ENCODE data around the gene SLC13A3. TPM values are rescaled to one million over a fixed set of nuclear protein-coding genes. Genes with fewer than 3 reads are reported as not detected.

SLC13A3 gene
- polyA plus RNA-seq, 2 donors, result 0.22 to 0.45 TPM

GRCh38 chr20:46575394-46575793, 75.9 kb downstream of the SLC13A3 start:
- no peak overlapping the region for H3K4me3 ChIP-seq (ENCODE audit: low read depth in 1 of 2, low read length in 2 of 2)

GRCh38 chr20:46573788-46574584, 77.3 kb downstream of the SLC13A3 start:
- 75 to 79% methylated on average over 19 of the region's 19 CpGs for whole genome bisulfite sequencing, 2 donors
- Histone ChIP-seq H3K27me3 (ENCODE audit: control insufficient read depth in 1 of 2, insufficient read depth in 2 of 2, low read length in 2 of 2) (no peaks in the 10 kb centered on the region), H3K4me3 (ENCODE audit: low read depth in 1 of 2, low read length in 2 of 2) (no peak overlapping the region), H3K36me3 (ENCODE audit: control insufficient read depth in 2 of 2, insufficient read depth in 2 of 2, low read length in 1 of 2) (no peaks in the 10 kb centered on the region), H3K27ac (ENCODE audit: low read depth in 2 of 2, low read length in 1 of 2) (no peak overlapping the region), H3K4me1 (ENCODE audit: control insufficient read depth in 2 of 2, insufficient read depth in 2 of 2, low read length in 1 of 2) (peaks cover 0 to 2% of the 10 kb centered on the region in 2 donors), H3K9me3 (ENCODE audit: control insufficient read depth in 2 of 2, insufficient read depth in 1 of 2, low read depth in 1 of 2, low read length in 1 of 2) (no peaks in the 10 kb centered on the region)

More at GRCh38 chr20:46575394-46575793, 75.9 kb downstream of the SLC13A3 start:
- 63% methylated on average over 5 of the region's 5 CpGs for WGBS, 2 donors
- Histone ChIP-seq H3K4me1 (ENCODE audit: control insufficient read depth in 2 of 2, insufficient read depth in 2 of 2, low read length in 1 of 2) (peaks cover 0 to 2% of the 10 kb centered on the region in 2 donors), H3K9me3 (ENCODE audit: control insufficient read depth in 2 of 2, insufficient read depth in 1 of 2, low read depth in 1 of 2, low read length in 1 of 2) (no peaks in the 10 kb centered on the region), H3K27me3 (ENCODE audit: control insufficient read depth in 1 of 2, insufficient read depth in 2 of 2, low read length in 2 of 2) (no peaks in the 10 kb centered on the region), H3K36me3 (ENCODE audit: control insufficient read depth in 2 of 2, insufficient read depth in 2 of 2, low read length in 1 of 2) (no peaks in the 10 kb centered on the region), H3K27ac (ENCODE audit: low read depth in 2 of 2, low read length in 1 of 2) (no peak overlapping the region)

- no peaks in the 10 kb centered on the region for H3K36me3 ChIP-seq (ENCODE audit: control insufficient read depth in 2 of 2, insufficient read depth in 2 of 2, low read length in 1 of 2)
- no peaks in the 10 kb centered on the region for H3K9me3 ChIP-seq (ENCODE audit: control insufficient read depth in 2 of 2, insufficient read depth in 1 of 2, low read depth in 1 of 2, low read length in 1 of 2)
- WGBS, 2 donors, result 74 to 75% methylated on average over 6 of the region's 6 CpGs
- H3K4me1 ChIP-seq (ENCODE audit: control insufficient read depth in 2 of 2, insufficient read depth in 2 of 2, low read length in 1 of 2), result peaks cover 2 to 3% of the 10 kb centered on the region in 2 donors
- H3K4me3 ChIP-seq (ENCODE audit: low read depth in 1 of 2, low read length in 2 of 2), result no peak overlapping the region
- no peaks in the 10 kb centered on the region for H3K27me3 ChIP-seq (ENCODE audit: control insufficient read depth in 1 of 2, insufficient read depth in 2 of 2, low read length in 2 of 2)
- H3K27ac ChIP-seq (ENCODE audit: low read depth in 2 of 2, low read length in 1 of 2), result no peak overlapping the region
Measured at GRCh38 chr20:46573234-46573633, 78.0 kb downstream of the SLC13A3 start.

- Histone ChIP-seq H3K27ac (ENCODE audit: low read depth in 2 of 2, low read length in 1 of 2) (no peak overlapping the region), H3K36me3 (ENCODE audit: control insufficient read depth in 2 of 2, insufficient read depth in 2 of 2, low read length in 1 of 2) (no peaks in the 10 kb centered on the region), H3K4me1 (ENCODE audit: control insufficient read depth in 2 of 2, insufficient read depth in 2 of 2, low read length in 1 of 2) (peaks cover 2 to 3% of the 10 kb centered on the region in 2 donors), H3K27me3 (ENCODE audit: control insufficient read depth in 1 of 2, insufficient read depth in 2 of 2, low read length in 2 of 2) (no peaks in the 10 kb centered on the region), H3K9me3 (ENCODE audit: control insufficient read depth in 2 of 2, insufficient read depth in 1 of 2, low read depth in 1 of 2, low read length in 1 of 2) (no peaks in the 10 kb centered on the region), H3K4me3 (ENCODE audit: low read depth in 1 of 2, low read length in 2 of 2) (no peak overlapping the region)
- WGBS, 2 donors, result 89 to 93% methylated on average over 3 of the region's 3 CpGs
Measured at GRCh38 chr20:46572790-46573189, 78.5 kb downstream of the SLC13A3 start.

- no peak overlapping the region for H3K27ac ChIP-seq (ENCODE audit: low read depth in 2 of 2, low read length in 1 of 2)
- WGBS, 2 donors, result 61% methylated on average over 8 of the region's 8 CpGs
Measured at GRCh38 chr20:46572153-46572552, 79.1 kb downstream of the SLC13A3 start.

GRCh38 chr20:46571418-46571817, 79.8 kb downstream of the SLC13A3 start:
- Histone ChIP-seq H3K9me3 (ENCODE audit: control insufficient read depth in 2 of 2, insufficient read depth in 1 of 2, low read depth in 1 of 2, low read length in 1 of 2) (no peaks in the 10 kb centered on the region), H3K4me3 (ENCODE audit: low read depth in 1 of 2, low read length in 2 of 2) (no peak overlapping the region), H3K27ac (ENCODE audit: low read depth in 2 of 2, low read length in 1 of 2) (no peak overlapping the region), H3K36me3 (ENCODE audit: control insufficient read depth in 2 of 2, insufficient read depth in 2 of 2, low read length in 1 of 2) (no peaks in the 10 kb centered on the region), H3K4me1 (ENCODE audit: control insufficient read depth in 2 of 2, insufficient read depth in 2 of 2, low read length in 1 of 2) (peaks cover 2 to 3% of the 10 kb centered on the region in 2 donors), H3K27me3 (ENCODE audit: control insufficient read depth in 1 of 2, insufficient read depth in 2 of 2, low read length in 2 of 2) (no peaks in the 10 kb centered on the region)
- WGBS, 2 donors, result 96 to 98% methylated on average over 2 of the region's 2 CpGs

More at GRCh38 chr20:46572153-46572552, 79.1 kb downstream of the SLC13A3 start:
- no peak overlapping the region for H3K4me3 ChIP-seq (ENCODE audit: low read depth in 1 of 2, low read length in 2 of 2)
- H3K4me1 ChIP-seq (ENCODE audit: control insufficient read depth in 2 of 2, insufficient read depth in 2 of 2, low read length in 1 of 2), result peaks cover 2 to 3% of the 10 kb centered on the region in 2 donors
- H3K9me3 ChIP-seq (ENCODE audit: control insufficient read depth in 2 of 2, insufficient read depth in 1 of 2, low read depth in 1 of 2, low read length in 1 of 2), result no peaks in the 10 kb centered on the region
- H3K36me3 ChIP-seq (ENCODE audit: control insufficient read depth in 2 of 2, insufficient read depth in 2 of 2, low read length in 1 of 2), result no peaks in the 10 kb centered on the region
- H3K27me3 ChIP-seq (ENCODE audit: control insufficient read depth in 1 of 2, insufficient read depth in 2 of 2, low read length in 2 of 2), result no peaks in the 10 kb centered on the region

- 78 to 80% methylated on average over 5 of the region's 5 CpGs for WGBS, 2 donors
- Histone ChIP-seq H3K4me1 (ENCODE audit: control insufficient read depth in 2 of 2, insufficient read depth in 2 of 2, low read length in 1 of 2) (peaks cover 2 to 3% of the 10 kb centered on the region in 2 donors), H3K9me3 (ENCODE audit: control insufficient read depth in 2 of 2, insufficient read depth in 1 of 2, low read depth in 1 of 2, low read length in 1 of 2) (no peaks in the 10 kb centered on the region), H3K27me3 (ENCODE audit: control insufficient read depth in 1 of 2, insufficient read depth in 2 of 2, low read length in 2 of 2) (no peaks in the 10 kb centered on the region), H3K36me3 (ENCODE audit: control insufficient read depth in 2 of 2, insufficient read depth in 2 of 2, low read length in 1 of 2) (no peaks in the 10 kb centered on the region), H3K27ac (ENCODE audit: low read depth in 2 of 2, low read length in 1 of 2) (no peak overlapping the region), H3K4me3 (ENCODE audit: low read depth in 1 of 2, low read length in 2 of 2) (no peak overlapping the region)
Measured at GRCh38 chr20:46570956-46571355, 80.3 kb downstream of the SLC13A3 start.

GRCh38 chr20:46569961-46570360, 81.3 kb downstream of the SLC13A3 start:
- H3K9me3 ChIP-seq (ENCODE audit: control insufficient read depth in 2 of 2, insufficient read depth in 1 of 2, low read depth in 1 of 2, low read length in 1 of 2), result no peaks in the 10 kb centered on the region
- no peaks in the 10 kb centered on the region for H3K36me3 ChIP-seq (ENCODE audit: control insufficient read depth in 2 of 2, insufficient read depth in 2 of 2, low read length in 1 of 2)
- WGBS, 2 donors, result 84 to 87% methylated on average over 5 of the region's 5 CpGs
- no peak overlapping the region for H3K4me3 ChIP-seq (ENCODE audit: low read depth in 1 of 2, low read length in 2 of 2)
- no peaks in the 10 kb centered on the region for H3K27me3 ChIP-seq (ENCODE audit: control insufficient read depth in 1 of 2, insufficient read depth in 2 of 2, low read length in 2 of 2)
- no peak overlapping the region for H3K27ac ChIP-seq (ENCODE audit: low read depth in 2 of 2, low read length in 1 of 2)
- H3K4me1 ChIP-seq (ENCODE audit: control insufficient read depth in 2 of 2, insufficient read depth in 2 of 2, low read length in 1 of 2), result peaks cover 2 to 3% of the 10 kb centered on the region in 2 donors

- H3K27ac ChIP-seq (ENCODE audit: low read depth in 2 of 2, low read length in 1 of 2), result no peak overlapping the region
- WGBS, 2 donors, result 14 to 18% methylated on average over 10 of the region's 10 CpGs
Measured at GRCh38 chr20:46568570-46569129, 82.6 kb downstream of the SLC13A3 start.

More at GRCh38 chr20:46568570-46569129, 82.6 kb downstream of the SLC13A3 start:
- Histone ChIP-seq H3K4me1 (ENCODE audit: control insufficient read depth in 2 of 2, insufficient read depth in 2 of 2, low read length in 1 of 2) (peaks cover 2 to 3% of the 10 kb centered on the region in 2 donors), H3K36me3 (ENCODE audit: control insufficient read depth in 2 of 2, insufficient read depth in 2 of 2, low read length in 1 of 2) (no peaks in the 10 kb centered on the region), H3K9me3 (ENCODE audit: control insufficient read depth in 2 of 2, insufficient read depth in 1 of 2, low read depth in 1 of 2, low read length in 1 of 2) (no peaks in the 10 kb centered on the region), H3K27me3 (ENCODE audit: control insufficient read depth in 1 of 2, insufficient read depth in 2 of 2, low read length in 2 of 2) (no peaks in the 10 kb centered on the region), H3K4me3 (ENCODE audit: low read depth in 1 of 2, low read length in 2 of 2) (no peak overlapping the region)
